ENCODE measurements around the gene NMS.
A peak's percentile ranks its signal among the peaks of the same experiment; 100 is the strongest.

NMS gene, protein sequence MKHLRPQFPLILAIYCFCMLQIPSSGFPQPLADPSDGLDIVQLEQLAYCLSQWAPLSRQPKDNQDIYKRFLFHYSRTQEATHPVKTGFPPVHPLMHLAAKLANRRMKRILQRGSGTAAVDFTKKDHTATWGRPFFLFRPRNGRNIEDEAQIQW

DNA sequence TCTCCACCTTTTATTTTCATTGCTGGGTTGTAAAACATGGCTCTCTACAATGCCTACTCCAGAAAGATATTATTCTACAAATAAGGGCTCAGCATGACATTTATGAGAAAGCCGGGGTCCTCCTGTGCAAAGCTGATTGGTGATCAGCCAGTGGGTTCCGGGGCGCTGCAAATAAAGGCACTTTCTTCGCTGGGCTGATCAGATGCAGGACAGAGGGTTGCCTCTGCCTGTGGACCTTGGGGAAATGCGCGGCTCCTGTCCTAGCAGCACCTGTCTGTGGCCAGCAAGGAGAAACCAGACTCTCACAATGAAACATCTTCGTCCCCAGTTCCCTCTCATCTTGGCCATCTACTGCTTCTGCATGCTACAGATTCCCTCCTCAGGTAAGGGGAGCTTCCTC, at the start of gene NMS:
TSS of gene NMS (plus strand) at position 301 of the 400 bp plus-strand sequence. CDS start at position 308, 7 bp downstream.
- in situ Hi-C loops (cut with MboI; ENCODE audit: low sequenced_read_pairs): no loop called here
- no peaks in the 10 kb centered on the region for H3K27me3 ChIP-seq (ENCODE audit: low read depth)
- no peak for DNase-seq (ENCODE audit: low spot score in 2 of 2)
- H3K4me3 ChIP-seq: no peak within 1 kb of the TSS
- no peaks in the 10 kb centered on the region for H3K4me1 ChIP-seq
- no peaks in the 10 kb centered on the region for H3K36me3 ChIP-seq (replicated peaks)
- no peaks in the 10 kb centered on the region for H3K9me3 ChIP-seq

DNA sequence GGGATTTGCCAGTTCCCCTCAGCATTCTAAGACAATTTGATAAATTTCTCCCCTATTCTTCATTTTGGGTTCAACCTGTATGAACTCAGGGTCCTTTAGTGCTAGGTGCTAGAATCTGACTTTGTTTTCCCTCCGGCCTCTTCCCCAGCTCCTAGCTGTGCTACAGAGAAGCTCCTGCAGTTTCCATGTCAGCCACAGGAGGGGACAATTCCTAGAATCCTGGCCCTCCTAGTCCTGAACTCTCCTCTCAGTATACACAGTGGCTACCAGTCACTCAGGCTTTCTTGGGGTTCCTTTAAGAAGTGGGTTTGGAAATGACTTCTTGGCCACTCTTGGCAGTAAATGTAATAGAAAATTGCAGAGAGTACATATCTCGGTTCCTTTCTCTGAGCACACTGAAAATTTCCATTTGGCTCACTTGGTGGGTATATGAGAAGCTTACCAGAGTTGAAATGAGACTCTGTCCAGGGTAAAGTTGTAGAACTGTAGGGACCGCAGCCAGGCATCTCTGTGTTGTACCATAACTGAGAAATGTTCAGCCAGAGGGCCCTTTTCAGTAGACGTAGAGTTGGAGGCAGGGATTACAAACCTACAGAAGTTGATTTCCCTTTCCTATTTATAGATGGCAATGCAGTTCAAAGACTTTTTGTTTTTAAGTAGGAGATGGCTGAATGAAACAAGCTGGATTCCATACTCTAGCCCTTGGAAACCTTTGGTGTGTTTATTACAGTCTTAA, 47.8 kb upstream of the NMS start:
- no peak overlapping the region for H3K4me3 ChIP-seq
- no peaks in the 10 kb centered on the region for H3K9me3 ChIP-seq
- DNase-seq (ENCODE audit: low spot score in 2 of 2): peak; percentile 22 to 62
- H3K27me3 ChIP-seq (ENCODE audit: low read depth): no peaks in the 10 kb centered on the region
- H3K4me1 ChIP-seq: no peaks in the 10 kb centered on the region
- no peaks in the 10 kb centered on the region for H3K36me3 ChIP-seq (replicated peaks)
- in situ Hi-C loops (cut with MboI; ENCODE audit: low sequenced_read_pairs): loop anchor here (25.0 kb wide), 1 partner anchor 565 kb away; no protein-coding TSS in a partner anchor

DNA sequence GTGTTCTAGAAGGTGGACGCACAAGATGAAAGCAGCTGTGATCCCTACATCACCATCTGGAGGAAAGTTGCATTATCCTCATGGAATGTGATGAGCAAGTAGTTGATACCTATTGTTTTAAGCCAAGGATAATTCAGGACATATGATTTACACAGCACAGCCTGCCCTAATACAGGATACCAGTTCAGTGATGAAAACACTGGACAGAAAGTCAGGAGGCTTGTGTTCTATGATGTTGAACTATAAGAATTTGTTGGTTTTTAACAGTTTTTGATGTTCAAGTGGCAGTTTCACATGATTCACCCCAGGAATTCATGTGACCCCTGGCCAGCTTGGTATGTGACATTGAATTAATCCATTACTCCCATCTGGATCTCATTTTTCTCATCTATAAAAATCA, 46.7 kb upstream of the NMS start:
- no peaks in the 10 kb centered on the region for H3K27me3 ChIP-seq (ENCODE audit: low read depth)

DNA sequence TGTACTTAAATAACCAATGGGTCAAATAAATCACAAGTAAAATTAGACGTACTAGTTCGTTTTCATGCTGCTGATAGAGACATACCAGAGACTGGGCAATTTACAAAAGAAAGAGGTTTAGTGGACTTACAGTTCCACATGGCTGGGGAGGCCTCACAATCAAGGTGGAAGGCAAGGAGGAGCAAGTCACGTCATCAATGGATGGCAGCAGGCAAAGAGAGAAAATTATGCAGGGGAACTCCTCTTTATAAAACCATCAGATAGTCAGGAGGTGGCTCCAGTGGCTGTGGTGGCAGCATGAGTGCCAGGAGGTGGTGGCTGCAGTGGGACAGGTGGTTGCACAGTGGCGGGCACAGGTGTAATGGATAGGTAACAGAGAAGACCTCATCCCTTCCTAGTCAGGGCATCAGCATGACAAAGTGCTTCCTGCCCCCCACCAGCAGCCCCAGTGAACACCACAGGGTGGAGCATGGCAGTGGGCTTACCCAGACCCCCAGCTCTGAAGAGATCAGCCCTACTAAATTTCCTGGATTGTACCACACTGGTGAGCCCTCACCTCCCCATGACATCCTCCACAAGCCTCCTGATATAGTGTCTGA, 45.9 kb upstream of the NMS start:
- no peaks in the 10 kb centered on the region for H3K27me3 ChIP-seq (ENCODE audit: low read depth)
- H3K4me1 ChIP-seq: no peaks in the 10 kb centered on the region
- no peak for DNase-seq (ENCODE audit: low spot score in 2 of 2)
- H3K9me3 ChIP-seq: no peaks in the 10 kb centered on the region
- H3K36me3 ChIP-seq (replicated peaks): no peaks in the 10 kb centered on the region
- H3K4me3 ChIP-seq: no peak overlapping the region
- in situ Hi-C loops (cut with MboI; ENCODE audit: low sequenced_read_pairs): loop anchor here (25.0 kb wide), 1 partner anchor 563 kb away; no protein-coding TSS in a partner anchor

More for the DNA sequence above, 46.7 kb upstream of the NMS start:
- no peaks in the 10 kb centered on the region for H3K36me3 ChIP-seq (replicated peaks)
- DNase-seq (ENCODE audit: low spot score in 2 of 2): no peak
- no peak overlapping the region for H3K4me3 ChIP-seq
- no peaks in the 10 kb centered on the region for H3K4me1 ChIP-seq
- no peaks in the 10 kb centered on the region for H3K9me3 ChIP-seq
- in situ Hi-C loops (cut with MboI; ENCODE audit: low sequenced_read_pairs): loop anchor here (25.0 kb wide), 1 partner anchor 564 kb away; no protein-coding TSS in a partner anchor

DNA sequence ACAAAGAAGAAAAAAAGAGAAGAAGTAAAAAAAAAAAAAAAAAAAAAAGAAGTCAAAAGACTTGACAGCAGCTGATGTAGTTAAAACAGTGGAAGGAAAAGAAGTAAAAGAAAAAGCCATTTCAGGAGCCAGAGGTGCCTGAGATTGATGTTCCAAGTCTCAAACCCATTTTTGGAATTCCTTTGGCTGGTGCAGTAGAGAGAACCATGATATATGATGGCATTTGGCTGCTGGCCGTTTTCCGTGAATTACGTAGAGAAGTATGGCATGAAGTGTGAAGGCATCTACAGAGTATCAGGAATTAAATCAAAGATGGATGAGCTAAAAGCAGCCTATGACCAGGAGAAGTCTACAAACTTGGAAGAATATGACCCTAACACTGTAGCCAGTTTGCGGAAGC, 45.2 kb upstream of the NMS start:
- Histone ChIP-seq H3K4me1 (no peaks in the 10 kb centered on the region), H3K36me3 (replicated peaks) (no peaks in the 10 kb centered on the region), H3K9me3 (no peaks in the 10 kb centered on the region), H3K4me3 (no peak overlapping the region), H3K27me3 (ENCODE audit: low read depth) (no peaks in the 10 kb centered on the region)
- in situ Hi-C loops (cut with MboI; ENCODE audit: low sequenced_read_pairs): no loop called here
- DNase-seq (ENCODE audit: low spot score in 2 of 2): no peak

DNA sequence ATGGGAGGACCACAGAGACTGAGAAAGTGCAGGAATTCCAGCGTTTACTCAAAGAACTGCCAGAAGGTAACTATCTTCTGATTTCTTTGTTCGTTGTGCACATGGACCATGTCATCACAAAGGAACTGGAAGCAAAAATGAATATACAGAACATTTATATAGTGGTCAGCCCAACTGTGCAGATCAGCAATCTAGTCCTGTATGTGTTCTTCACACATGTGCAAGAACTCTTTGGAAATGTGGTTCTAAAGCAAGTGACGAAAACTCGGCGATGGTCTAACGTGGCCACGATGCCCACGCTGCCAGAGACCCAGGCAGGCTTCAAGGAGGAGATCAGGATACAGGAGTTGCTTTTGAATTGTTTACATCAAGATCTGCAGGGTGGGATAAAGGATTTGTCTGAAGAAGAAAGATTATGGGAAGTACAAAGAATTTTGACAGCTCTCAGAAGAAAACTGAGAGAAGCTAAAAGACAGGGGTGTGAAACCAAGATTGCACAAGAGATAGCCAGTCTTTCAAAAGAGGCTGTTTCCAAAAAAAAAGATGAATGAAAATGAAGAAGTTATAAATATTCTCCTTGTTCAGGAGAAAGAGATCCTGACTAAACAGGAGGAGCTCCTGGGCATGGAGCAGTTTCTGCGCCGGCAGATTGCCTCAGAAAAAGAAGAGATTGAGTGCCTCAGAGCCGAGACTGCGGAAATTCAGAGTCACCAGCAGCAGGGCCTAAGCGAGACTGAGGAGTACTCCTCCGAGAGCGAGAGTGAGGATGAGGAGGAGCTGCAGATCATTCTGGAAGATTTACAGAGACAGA, 44.5 kb upstream of the NMS start:
- Histone ChIP-seq H3K36me3 (replicated peaks) (no peaks in the 10 kb centered on the region), H3K4me3 (no peak overlapping the region), H3K4me1 (no peaks in the 10 kb centered on the region), H3K9me3 (no peaks in the 10 kb centered on the region), H3K27me3 (ENCODE audit: low read depth) (no peaks in the 10 kb centered on the region)
- in situ Hi-C loops (cut with MboI; ENCODE audit: low sequenced_read_pairs): no loop called here
- DNase-seq (ENCODE audit: low spot score in 2 of 2): no peak

DNA sequence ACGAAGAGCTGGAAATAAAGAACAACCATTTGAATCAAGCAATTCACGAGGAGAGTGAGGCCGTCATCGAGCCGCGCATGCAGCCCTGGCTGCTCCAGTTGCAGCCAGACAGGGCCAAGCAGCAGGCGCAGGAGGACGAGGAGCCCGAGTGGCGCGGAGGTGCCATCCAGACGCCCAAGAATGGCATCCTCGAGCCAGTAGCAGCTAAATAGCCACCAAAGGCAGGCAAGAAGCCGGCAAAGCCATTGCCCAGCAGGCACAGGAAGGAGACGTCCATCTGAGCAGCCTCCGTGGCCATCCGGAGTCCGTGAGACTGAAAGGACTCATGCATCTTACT, 43.9 kb upstream of the NMS start:
- Histone ChIP-seq H3K9me3 (no peaks in the 10 kb centered on the region), H3K4me3 (no peak overlapping the region), H3K27me3 (ENCODE audit: low read depth) (no peaks in the 10 kb centered on the region), H3K4me1 (no peaks in the 10 kb centered on the region), H3K36me3 (replicated peaks) (no peaks in the 10 kb centered on the region)
- no peak for DNase-seq (ENCODE audit: low spot score in 2 of 2)
- in situ Hi-C loops (cut with MboI; ENCODE audit: low sequenced_read_pairs): no loop called here

DNA sequence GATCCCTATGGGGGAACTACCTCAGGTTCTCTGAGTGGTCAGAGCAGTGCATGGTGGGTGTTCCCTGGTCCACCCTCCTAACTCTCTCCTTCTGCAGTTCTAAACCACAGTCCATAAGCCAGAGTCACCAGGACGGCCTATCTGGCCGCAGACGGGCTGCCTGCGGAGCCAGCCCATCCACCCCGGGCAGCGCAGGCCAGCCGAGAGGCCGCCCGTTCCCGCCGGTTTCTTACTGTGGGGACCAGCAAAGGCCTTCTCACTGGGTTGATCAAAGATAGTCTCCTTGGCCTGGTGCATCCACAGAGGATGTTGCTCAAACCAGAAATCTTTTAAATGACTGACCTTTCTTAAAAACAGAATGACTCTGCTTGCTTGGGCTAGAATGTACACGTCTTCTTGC, 43.2 kb upstream of the NMS start:
- in situ Hi-C loops (cut with MboI; ENCODE audit: low sequenced_read_pairs): no loop called here
- Histone ChIP-seq H3K4me1 (no peaks in the 10 kb centered on the region), H3K4me3 (no peak overlapping the region)

DNA sequence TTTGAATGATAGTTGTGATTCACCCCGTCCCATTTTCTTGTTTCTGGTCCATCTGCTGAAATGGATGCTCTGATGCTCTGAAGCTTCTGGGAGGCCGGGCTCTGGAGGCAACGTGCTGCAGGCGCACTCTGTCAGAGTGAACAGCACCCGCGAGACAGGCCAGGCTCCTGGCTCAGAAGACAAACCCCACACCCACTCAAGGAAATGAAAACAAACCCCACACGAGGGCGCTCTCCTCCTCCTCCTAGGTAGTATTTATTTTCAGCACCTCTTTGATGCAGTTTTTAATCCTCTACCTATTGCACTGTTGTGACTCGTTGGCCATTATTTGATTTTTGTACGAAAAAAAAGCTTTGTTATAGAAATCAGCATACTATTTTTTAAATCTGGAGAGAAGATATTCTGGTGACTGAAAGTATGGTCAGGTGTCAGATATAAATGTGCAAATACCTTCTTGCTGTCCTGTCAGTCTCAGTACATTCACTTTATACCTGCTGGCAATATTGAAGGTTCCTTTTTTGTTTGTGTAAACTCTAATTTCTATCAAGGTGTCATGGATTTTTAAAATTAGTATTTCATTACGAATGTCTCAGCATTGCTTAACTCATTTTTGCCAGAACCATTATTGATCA, 42.5 kb upstream of the NMS start:
- Histone ChIP-seq H3K9me3 (no peaks in the 10 kb centered on the region), H3K4me1 (no peaks in the 10 kb centered on the region), H3K27me3 (ENCODE audit: low read depth) (no peaks in the 10 kb centered on the region), H3K36me3 (replicated peaks) (no peaks in the 10 kb centered on the region), H3K4me3 (no peak overlapping the region)
- DNase-seq (ENCODE audit: low spot score in 2 of 2): peak; percentile 28 to 76
- in situ Hi-C loops (cut with MboI; ENCODE audit: low sequenced_read_pairs): no loop called here

More for the DNA sequence above, 43.2 kb upstream of the NMS start:
- H3K9me3 ChIP-seq: no peaks in the 10 kb centered on the region
- DNase-seq (ENCODE audit: low spot score in 2 of 2): no peak
- no peaks in the 10 kb centered on the region for H3K36me3 ChIP-seq (replicated peaks)
- H3K27me3 ChIP-seq (ENCODE audit: low read depth): no peaks in the 10 kb centered on the region

DNA sequence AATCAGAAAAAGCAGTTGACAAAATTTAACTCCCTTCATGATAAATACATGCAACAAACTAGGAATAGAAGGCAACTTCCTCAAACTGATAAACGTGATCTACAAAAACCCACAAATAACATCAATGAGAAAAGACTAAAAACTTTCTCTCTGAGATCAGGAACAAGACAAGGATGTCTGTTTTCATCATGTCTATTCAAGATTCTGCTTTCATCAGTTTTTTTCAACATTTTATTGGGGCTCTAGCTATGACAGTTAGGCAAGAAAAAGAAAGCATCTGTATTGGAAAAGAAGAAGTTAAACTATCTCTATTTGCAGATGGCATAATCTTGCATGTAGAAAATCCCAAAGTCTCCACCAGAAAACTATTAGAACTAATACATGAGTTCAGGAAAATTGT, 40.6 kb upstream of the NMS start:
- in situ Hi-C loops (cut with MboI; ENCODE audit: low sequenced_read_pairs): no loop called here
- no peaks in the 10 kb centered on the region for H3K36me3 ChIP-seq (replicated peaks)
- H3K27me3 ChIP-seq (ENCODE audit: low read depth): no peaks in the 10 kb centered on the region
- H3K4me3 ChIP-seq: no peak overlapping the region
- DNase-seq (ENCODE audit: low spot score in 2 of 2): no peak
- no peaks in the 10 kb centered on the region for H3K9me3 ChIP-seq
- no peaks in the 10 kb centered on the region for H3K4me1 ChIP-seq

DNA sequence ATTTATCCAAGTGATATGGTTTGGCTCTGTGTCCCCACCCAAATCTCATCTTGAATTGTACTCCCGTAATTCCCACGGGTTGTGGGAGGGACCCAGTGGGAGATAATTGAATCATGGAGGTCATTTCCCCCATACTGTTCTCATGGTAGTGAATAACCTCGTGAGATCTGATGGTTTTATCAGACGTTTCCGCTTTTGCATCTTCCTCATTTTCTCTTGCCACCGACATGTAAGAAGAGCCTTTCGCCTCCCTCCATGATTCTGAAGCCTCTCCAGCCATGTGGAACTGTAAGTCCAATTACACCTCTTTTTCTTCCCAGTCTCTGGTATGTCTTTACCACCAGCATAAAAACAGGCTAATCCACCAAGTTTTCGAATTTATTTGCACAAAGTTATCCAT, 32.5 kb upstream of the NMS start:
- DNase-seq (ENCODE audit: low spot score in 2 of 2): no peak
- Histone ChIP-seq H3K9me3 (no peaks in the 10 kb centered on the region), H3K36me3 (replicated peaks) (no peaks in the 10 kb centered on the region), H3K4me3 (no peak overlapping the region), H3K4me1 (no peaks in the 10 kb centered on the region), H3K27me3 (ENCODE audit: low read depth) (no peaks in the 10 kb centered on the region)
- in situ Hi-C loops (cut with MboI; ENCODE audit: low sequenced_read_pairs): no loop called here

DNA sequence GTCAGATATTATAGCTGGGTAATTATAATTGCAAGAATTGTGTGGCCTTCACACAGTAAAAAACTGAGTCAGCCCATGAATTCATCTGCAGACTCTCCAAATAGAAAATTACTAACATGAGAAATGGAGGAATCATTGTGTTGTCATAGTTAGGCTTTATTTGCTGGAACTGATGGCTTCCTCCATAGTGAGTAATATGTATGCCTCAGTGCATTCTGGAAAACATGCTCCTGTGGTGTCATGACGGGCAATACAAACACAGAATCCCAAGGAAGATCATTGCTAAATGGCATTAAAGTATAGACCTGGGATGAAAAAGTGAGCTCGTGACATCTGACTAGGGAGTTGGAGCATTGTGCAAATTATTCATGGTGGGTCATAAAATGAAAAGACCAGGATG, 23.6 kb upstream of the NMS start:
- in situ Hi-C loops (cut with MboI; ENCODE audit: low sequenced_read_pairs): no loop called here
- no peak overlapping the region for H3K4me3 ChIP-seq
- H3K36me3 ChIP-seq (replicated peaks): no peaks in the 10 kb centered on the region
- H3K9me3 ChIP-seq: no peaks in the 10 kb centered on the region
- DNase-seq (ENCODE audit: low spot score in 2 of 2): no peak
- no peaks in the 10 kb centered on the region for H3K27me3 ChIP-seq (ENCODE audit: low read depth)
- no peaks in the 10 kb centered on the region for H3K4me1 ChIP-seq

DNA sequence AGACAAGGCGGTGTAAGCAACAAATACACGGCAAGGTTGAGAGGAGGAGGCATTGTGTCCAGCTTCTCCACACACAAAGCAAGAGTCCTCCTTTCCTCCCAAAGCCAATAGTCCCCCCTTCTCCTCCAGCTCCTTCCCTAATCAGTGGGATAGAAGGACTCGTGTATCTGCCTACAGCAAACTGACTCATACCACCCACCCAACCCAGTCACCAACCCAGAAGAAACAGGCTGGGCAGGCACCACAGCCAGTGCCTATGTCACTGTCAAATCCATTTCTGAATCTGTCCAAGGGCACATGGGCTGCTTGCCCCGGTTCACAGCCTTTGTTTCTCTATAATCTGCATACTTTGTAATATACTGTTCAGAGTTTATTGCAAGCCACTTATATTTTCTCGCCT, 19.2 kb upstream of the NMS start:
- no peak for DNase-seq (ENCODE audit: low spot score in 2 of 2)
- H3K4me1 ChIP-seq: no peaks in the 10 kb centered on the region
- no peaks in the 10 kb centered on the region for H3K27me3 ChIP-seq (ENCODE audit: low read depth)
- in situ Hi-C loops (cut with MboI; ENCODE audit: low sequenced_read_pairs): no loop called here
- H3K36me3 ChIP-seq (replicated peaks): no peaks in the 10 kb centered on the region
- H3K9me3 ChIP-seq: peaks cover 3% of the 10 kb centered on the region; the same call in 1 of the 2 replicates
- H3K4me3 ChIP-seq: no peak overlapping the region
